ENCODE data around the gene KCNE5.
"Not testable (repeated sequence)": the region's sequence is repeated elsewhere in the genome, so short reads cannot be mapped to it uniquely, and the experiment has no call there.

The KCNE5 gene, protein sequence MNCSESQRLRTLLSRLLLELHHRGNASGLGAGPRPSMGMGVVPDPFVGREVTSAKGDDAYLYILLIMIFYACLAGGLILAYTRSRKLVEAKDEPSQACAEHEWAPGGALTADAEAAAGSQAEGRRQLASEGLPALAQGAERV

GRCh38 chrX:109624641-109625616 lies at the start of gene KCNE5:
TSS of gene KCNE5 (minus strand) at chrX:109625172. CDS start at chrX:109625020, 152 bp downstream.
- in situ Hi-C loops (cut with MboI; ENCODE audit: low sequenced_read_pairs): no loop called here

- in situ Hi-C loops (cut with MboI; ENCODE audit: low sequenced_read_pairs): no loop called here
Measured at GRCh38 chrX:109672239-109672638, 47.3 kb upstream of the KCNE5 start.

DNA sequence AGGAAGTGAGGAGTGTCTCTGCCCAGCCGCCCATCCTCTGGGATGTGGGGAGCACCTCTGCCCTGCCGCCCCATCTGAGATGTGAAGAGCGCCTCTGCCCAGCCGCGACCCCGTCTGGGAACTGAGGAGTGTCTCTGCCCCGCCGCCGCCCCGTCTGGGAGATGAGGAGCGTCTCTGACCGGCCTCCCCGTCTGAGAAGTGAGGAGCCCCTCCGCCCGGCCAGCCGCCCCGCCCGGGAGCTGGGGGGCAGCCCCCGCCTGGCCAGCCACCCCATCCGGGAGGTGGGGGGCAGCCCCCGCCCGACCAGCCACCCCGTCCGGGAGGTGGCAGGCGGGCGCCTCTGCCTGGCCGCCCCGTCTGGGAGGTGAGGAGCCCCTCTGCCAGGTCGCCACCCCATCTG lies 46.2 kb upstream of the KCNE5 start:
- in situ Hi-C loops (cut with MboI; ENCODE audit: low sequenced_read_pairs): not testable (repeated sequence)

- in situ Hi-C loops (cut with MboI; ENCODE audit: low sequenced_read_pairs): no loop called here
Measured at GRCh38 chrX:109667986-109668385, 43.0 kb upstream of the KCNE5 start.

DNA sequence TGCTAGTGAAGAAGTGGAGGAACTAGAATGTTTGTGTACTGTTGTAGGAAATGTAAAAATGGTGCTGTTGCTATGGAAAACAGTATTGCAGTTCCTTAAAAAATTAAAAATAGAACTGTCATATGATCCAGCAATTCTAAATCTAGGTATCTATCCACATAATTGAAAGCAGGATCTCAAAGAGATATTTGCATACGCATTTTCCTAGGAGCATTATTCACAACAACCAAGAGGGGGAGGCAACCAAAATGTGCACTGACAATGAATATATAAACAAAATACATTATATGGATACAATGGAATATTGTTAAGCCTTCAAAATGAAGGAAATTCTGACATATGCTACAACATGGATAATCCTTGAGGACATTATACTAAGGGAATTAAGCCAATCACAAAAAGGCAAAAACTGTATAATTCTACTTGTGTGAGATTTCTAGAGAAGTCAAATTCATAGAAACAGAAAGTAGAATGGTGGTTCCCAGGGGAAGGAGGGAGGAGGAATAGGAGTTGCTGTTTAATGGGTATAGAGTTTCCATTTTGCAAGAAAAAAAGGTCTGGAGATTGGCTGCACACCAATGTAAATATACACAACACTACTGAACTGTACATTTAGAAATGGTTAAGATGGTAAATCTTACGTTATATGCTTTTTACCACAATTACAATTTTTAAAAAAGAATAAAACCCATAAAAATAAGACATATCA lies 35.6 kb upstream of the KCNE5 start:
- in situ Hi-C loops (cut with MboI; ENCODE audit: low sequenced_read_pairs): no loop called here

DNA sequence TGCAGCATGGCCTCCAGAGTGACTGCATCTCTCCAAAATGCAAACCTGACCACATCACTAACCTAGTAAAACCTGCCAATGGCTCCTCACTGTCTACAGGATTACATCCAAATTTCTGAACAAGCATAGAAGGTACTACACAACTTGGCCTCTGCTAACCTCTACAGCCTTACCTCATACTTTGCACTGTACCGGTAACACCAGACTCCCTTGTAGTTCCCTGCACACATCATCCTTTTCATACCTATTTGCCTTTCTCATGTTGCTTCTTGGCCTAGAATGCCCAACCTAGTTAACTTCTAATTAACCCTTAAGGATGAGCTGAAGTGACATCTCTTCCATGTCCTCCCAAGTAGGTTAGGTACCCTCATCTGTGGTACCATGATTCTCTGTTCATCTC lies 33.4 kb upstream of the KCNE5 start:
- in situ Hi-C loops (cut with MboI; ENCODE audit: low sequenced_read_pairs): no loop called here

DNA sequence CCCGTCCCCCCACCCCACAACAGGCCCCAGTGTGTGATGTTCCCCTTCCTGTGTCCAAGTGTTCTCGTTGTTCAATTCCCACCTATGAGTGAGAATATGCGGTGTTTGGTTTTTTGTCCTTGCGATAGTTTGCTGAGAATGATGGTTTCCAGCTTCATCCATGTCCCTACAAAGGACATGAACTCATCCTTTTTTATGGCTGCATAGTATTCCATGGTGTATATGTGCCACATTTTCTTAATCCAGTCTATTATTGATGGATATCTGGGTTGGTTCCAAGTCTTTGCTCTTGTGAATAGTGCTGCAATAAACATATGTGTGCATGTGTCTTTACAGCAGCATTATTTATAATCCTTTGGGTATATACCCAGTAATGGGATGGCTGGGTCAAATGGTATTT lies 32.4 kb upstream of the KCNE5 start:
- in situ Hi-C loops (cut with MboI; ENCODE audit: low sequenced_read_pairs): not testable (repeated sequence)

- in situ Hi-C loops (cut with MboI; ENCODE audit: low sequenced_read_pairs): no loop called here
Measured at GRCh38 chrX:109656774-109657173, 31.8 kb upstream of the KCNE5 start.

- in situ Hi-C loops (cut with MboI; ENCODE audit: low sequenced_read_pairs): no loop called here
Measured at GRCh38 chrX:109655502-109656201, 30.7 kb upstream of the KCNE5 start.

DNA sequence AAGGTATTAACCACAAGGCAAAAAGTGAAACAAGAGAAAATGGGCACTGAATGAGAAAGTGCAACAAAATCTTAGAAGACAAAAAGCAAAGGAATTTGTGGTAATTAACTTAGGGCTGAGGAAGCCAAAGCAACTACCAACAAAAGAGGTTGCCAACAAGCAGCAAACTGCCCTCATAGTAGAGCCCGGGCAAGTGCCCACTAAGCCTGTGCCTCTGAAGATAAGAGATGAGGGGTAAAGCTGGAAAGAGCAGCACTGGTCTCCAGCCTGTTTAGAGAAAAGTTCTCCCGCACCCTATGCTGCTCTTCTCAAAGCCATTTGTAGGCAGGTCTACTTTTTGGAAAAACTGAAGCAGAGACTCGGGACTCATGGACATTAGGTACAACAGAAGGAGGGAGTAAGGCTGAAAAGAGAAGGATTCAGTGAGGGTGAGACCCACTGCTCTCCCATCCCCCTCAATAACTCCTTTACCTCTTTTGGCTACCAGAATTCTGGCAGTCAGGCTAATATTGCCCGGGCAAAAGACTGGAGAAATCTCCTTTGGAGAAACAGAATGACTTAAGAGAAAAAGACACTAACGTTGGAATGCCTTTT lies 29.6 kb upstream of the KCNE5 start:
- in situ Hi-C loops (cut with MboI; ENCODE audit: low sequenced_read_pairs): no loop called here

GRCh38 chrX:109644671-109645070 lies 19.7 kb upstream of the KCNE5 start:
- in situ Hi-C loops (cut with MboI; ENCODE audit: low sequenced_read_pairs): not testable (repeated sequence)

DNA sequence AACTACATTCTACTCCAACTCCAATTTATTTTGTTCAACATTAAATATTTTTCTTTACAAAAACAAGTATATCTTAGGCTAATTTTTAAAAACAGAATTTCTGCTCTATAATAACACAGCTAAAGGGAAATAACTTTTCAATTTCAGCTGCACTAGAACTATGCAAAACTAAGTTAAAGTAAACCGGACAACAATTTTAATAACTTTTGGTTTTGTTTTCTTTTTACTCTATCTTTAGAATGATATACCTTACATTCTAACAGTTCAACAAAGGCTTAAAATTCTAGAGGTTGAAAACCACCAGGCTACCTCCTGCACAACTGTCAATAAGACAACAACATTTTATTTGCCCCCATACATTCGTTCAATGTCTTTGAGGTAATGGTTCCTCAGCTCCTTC lies 18.7 kb upstream of the KCNE5 start:
- in situ Hi-C loops (cut with MboI; ENCODE audit: low sequenced_read_pairs): no loop called here

DNA sequence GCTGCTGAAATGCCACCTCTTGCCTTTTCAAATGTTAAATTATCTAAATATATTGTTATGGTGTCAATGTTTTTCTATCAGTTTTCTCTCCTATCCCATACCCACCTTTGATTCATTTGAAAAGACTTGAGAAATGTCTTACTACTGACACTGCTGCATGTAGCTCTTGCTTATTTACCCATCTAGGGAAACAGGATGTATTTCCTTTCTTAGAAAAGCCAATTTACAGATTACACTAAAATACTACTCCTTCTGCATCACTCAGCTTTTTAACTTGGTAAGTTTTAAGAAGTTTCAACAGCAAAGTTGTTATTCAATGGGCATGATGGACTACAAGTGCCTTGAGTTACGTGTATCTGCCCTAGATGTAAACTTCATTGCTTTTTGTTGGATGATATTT lies 13.2 kb upstream of the KCNE5 start:
- in situ Hi-C loops (cut with MboI; ENCODE audit: low sequenced_read_pairs): no loop called here

- in situ Hi-C loops (cut with MboI; ENCODE audit: low sequenced_read_pairs): not testable (repeated sequence)
Measured at GRCh38 chrX:109637477-109637876, 12.5 kb upstream of the KCNE5 start.

DNA sequence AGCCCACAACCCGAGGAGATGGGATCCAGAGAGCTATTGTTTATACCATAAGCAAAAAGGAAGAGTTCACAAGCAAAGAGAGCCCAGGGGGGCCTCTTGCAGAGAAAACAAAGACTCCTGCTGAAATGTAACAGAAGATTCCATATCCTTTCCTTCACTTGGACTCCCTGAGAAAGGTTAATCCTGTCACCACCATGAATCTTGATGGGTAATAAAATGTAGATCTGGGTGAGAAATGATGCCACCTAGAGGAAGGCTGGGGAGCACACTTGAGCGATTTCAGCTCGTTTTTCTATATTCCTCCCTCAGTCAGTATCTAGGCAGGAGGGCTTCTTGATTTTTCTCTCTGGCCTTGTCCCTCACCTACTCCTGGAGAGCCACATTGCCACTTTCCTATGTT lies 10.2 kb upstream of the KCNE5 start:
- in situ Hi-C loops (cut with MboI; ENCODE audit: low sequenced_read_pairs): no loop called here

DNA sequence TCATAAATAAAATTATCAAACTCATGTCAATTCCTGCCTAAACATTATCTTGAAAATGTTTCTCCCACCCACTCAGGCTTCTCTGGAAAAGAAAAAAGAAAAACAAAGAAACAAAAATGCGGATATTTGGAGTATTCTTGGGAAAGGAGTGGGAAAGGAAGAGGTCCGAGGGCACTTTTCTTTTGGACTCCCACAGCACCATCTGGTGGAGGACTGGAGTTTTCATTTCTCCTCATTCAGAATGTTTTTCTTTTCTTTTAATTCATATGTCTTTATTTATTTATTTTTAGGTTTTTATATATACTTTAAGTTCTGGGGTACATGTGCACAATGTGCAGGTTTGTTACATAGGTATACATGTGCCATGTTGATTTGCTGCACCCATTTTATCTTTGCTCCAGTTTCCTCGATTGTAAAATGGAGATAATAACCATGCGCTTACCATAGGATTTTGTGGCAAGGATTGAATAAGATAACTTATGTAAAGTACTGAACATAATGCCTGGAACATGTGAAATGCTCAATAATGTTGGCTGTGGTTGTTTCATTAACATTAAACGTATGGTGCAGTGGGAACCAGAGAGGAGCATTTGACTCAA lies 8.0 kb upstream of the KCNE5 start:
- in situ Hi-C loops (cut with MboI; ENCODE audit: low sequenced_read_pairs): no loop called here

DNA sequence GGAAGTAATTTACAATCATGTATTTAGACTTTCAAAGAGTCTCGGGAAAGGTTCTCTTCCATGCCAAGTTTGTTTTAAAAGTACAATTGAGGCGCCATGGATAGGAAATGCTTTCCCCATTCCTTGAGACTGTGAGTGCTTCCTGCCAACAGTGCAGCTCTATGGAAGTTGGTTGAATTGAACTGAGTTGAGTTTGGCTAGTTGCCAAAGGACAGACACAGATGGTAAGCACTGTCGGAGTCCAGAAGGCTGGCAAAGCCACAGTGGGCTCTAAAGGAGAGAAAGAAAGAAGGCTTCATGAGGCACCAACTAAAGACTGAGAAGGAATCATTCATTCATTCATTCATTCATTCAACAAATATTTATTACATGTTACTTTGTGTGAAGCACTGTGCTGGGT lies 4.3 kb upstream of the KCNE5 start:
- in situ Hi-C loops (cut with MboI; ENCODE audit: low sequenced_read_pairs): no loop called here

- in situ Hi-C loops (cut with MboI; ENCODE audit: low sequenced_read_pairs): no loop called here
Measured at GRCh38 chrX:109626637-109627036, 1.7 kb upstream of the KCNE5 start.

DNA sequence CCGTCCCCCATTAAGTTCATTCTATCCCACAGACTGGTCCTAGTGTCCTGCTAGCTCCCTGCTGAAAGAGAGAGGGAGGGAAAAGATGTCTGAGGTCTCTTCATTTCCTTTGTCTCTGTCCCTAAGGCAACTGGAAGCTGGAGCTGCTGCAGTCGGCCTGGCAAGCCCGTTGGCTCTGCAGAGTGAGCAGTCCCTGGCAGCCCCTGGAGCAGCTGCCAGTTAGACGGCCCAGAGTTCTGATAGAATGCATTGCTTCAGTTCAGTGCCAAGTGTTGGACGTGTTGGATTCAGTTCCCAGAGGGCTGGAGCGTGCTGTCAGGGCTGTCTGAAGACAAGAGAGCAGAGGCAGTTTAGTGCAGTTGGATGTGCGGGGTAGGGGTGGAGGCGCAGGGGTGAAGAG lies 975 bp downstream of the KCNE5 start:
- in situ Hi-C loops (cut with MboI; ENCODE audit: low sequenced_read_pairs): no loop called here

DNA sequence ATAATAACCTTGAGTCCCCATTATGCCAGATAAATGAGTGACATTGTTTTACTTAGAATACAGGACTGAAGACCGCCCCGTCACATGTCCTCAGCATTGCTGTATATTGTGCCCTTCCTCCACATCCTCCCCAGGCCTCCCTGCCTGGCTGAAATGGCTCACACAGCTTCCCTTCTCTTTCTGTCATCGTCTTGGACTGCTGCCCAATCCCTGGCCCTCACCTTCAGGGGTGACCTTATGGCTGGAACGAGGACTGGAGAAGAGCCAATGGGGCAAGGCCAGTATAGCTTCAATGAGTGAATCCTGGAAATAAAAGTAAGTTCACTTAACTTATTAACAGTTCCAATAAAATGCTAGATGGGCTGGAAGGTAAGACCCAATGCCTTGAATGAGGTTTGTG lies 2.7 kb downstream of the KCNE5 start:
- in situ Hi-C loops (cut with MboI; ENCODE audit: low sequenced_read_pairs): no loop called here
